K562 (cell line): ENCODE measurements around the gene DLG3. TPM values are rescaled to one million over a fixed set of nuclear protein-coding genes. Genes with fewer than 3 reads are reported as not detected.

ENCODE experiments used
- CHD4 ChIP-seq: fragments of 200-600 bp; sonication (generic); IDR thresholded peaks from 3 replicates; pipeline ENCODE4 v1.6.1; 2012; ENCODE audit warnings: low read depth, mild to moderate bottlenecking, mixed read lengths, low read length, inconsistent platforms; ENCODE audit not compliant: insufficient read depth, insufficient replicate concordance, poor library complexity, severe bottlenecking
- EP400 ChIP-seq: fragments of 450-650 bp; IDR thresholded peaks from 2 replicates; pipeline ENCODE4 v1.6.1; 2017; ENCODE audit warnings: antibody characterized with exemption, mild to moderate bottlenecking, moderate library complexity
- GTF2A2 ChIP-seq: IDR thresholded peaks from 2 replicates; pipeline ENCODE4 v1.6.1; 2016; ENCODE audit warnings: mild to moderate bottlenecking, missing genetic modification characterization, missing compliant biosample characterization
- HBP1 ChIP-seq: fragments of 450-650 bp; formaldehyde crosslinking; IDR thresholded peaks from 2 replicates; pipeline ENCODE4 v1.4.0; 2022; ENCODE audit warnings: missing genetic modification characterization
- HDAC2 ChIP-seq: fragments of 450-650 bp; IDR thresholded peaks from 2 replicates; pipeline ENCODE4 v1.6.1; 2016; ENCODE audit warnings: mild to moderate bottlenecking
- KDM1A ChIP-seq, 2 experiments: fragments of 450-650 bp; IDR thresholded peaks; 2 replicates each; pipeline ENCODE4 v1.6.1; 2016; ENCODE audit warnings: mild to moderate bottlenecking in 2 of 2
- MBD2 ChIP-seq: sonication (generic); IDR thresholded peaks from 2 replicates; pipeline ENCODE4 v1.6.1; 2016; ENCODE audit warnings: low read depth, borderline replicate concordance
- MLX ChIP-seq, 2 experiments: fragments of 450-650 bp in 1 of 2; sonication (generic) in 1 of 2; formaldehyde crosslinking; conservative IDR thresholded peaks; 2 replicates each; pipeline versions ENCODE4 v1.4.0 to v1.8.1; 2020 to 2022; ENCODE audit warnings: mild to moderate bottlenecking in 1 of 2, missing genetic modification reagents in 1 of 2
- NCOA6 ChIP-seq: fragments of 450-650 bp; IDR thresholded peaks from 2 replicates; pipeline ENCODE4 v1.6.1; 2017; ENCODE audit warnings: mild to moderate bottlenecking
- RBM17 ChIP-seq: fragments of 200-400 bp; formaldehyde crosslinking; IDR thresholded peaks from 2 replicates; pipeline ENCODE4 v1.6.1; 2017; ENCODE audit warnings: low read depth, mild to moderate bottlenecking, low read length, borderline replicate concordance
- SFPQ ChIP-seq: fragments of 200-400 bp; formaldehyde crosslinking; IDR thresholded peaks from 2 replicates; pipeline ENCODE4 v1.6.1; 2017; ENCODE audit warnings: mild to moderate bottlenecking, low read depth, low read length, moderate library complexity
- SIN3B ChIP-seq: fragments of 450-650 bp; IDR thresholded peaks from 2 replicates; pipeline ENCODE4 v1.6.1; 2017; ENCODE audit warnings: low read depth, mild to moderate bottlenecking, moderate library complexity
- SMARCE1 ChIP-seq: fragments of 450-650 bp; IDR thresholded peaks from 2 replicates; pipeline ENCODE4 v1.7.1; 2016; ENCODE audit warnings: mild to moderate bottlenecking
- TCF7 ChIP-seq: sonication (generic); IDR thresholded peaks from 2 replicates; pipeline ENCODE4 v1.6.1; 2016; ENCODE audit warnings: antibody characterized with exemption, borderline replicate concordance
- TCF7L2 ChIP-seq: fragments of 150-350 bp; IDR thresholded peaks from 2 replicates; pipeline ENCODE4 v1.6.1; 2016; ENCODE audit warnings: low read depth, mild to moderate bottlenecking, low read length, moderate library complexity
- ZC3H8 ChIP-seq: fragments of 450-650 bp; IDR thresholded peaks from 2 replicates; pipeline ENCODE4 v1.6.1; 2017
- ZFPM2 ChIP-seq: fragments of 250-450 bp; sonication (Bioruptor Pico); IDR thresholded peaks from 2 replicates; pipeline ENCODE4 v1.5.1; 2022; ENCODE audit warnings: mild to moderate bottlenecking
- ZNF165 ChIP-seq: fragments of 250-450 bp; sonication (Bioruptor Pico); IDR thresholded peaks from 2 replicates; pipeline ENCODE4 v1.4.0; 2020; ENCODE audit warnings: borderline replicate concordance
- ZNF239 ChIP-seq: fragments of 250-450 bp; sonication (Bioruptor Pico); IDR thresholded peaks from 2 replicates; pipeline ENCODE4 v1.4.0; 2020; ENCODE audit warnings: mild to moderate bottlenecking
- ZNF398 ChIP-seq: fragments of 250-450 bp; sonication (Bioruptor Pico); IDR thresholded peaks from 2 replicates; pipeline ENCODE4 v1.8.0; 2021; ENCODE audit warnings: moderate library complexity, mild to moderate bottlenecking, inconsistent platforms
- ZNF41 ChIP-seq: fragments of 250-450 bp; sonication (Bioruptor Pico); conservative IDR thresholded peaks from 2 replicates; pipeline ENCODE4 v1.4.0; 2020; ENCODE audit warnings: mild to moderate bottlenecking
- ZNF639 ChIP-seq, 2 experiments: fragments of 200-800 bp in 1 of 2; sonication (Bioruptor generic) in 1 of 2; sonication (generic) in 1 of 2; formaldehyde crosslinking in 1 of 2; IDR thresholded peaks in 1 of 2; conservative IDR thresholded peaks in 1 of 2; 2 replicates each; pipeline versions ENCODE4 v1.5.0 to v1.6.1; 2016 to 2020; ENCODE audit warnings: missing compliant biosample characterization in 1 of 2, missing genetic modification characterization in 1 of 2, missing genetic modification reagents in 1 of 2
- ZNF77 ChIP-seq: fragments of 250-450 bp; sonication (Bioruptor Pico); IDR thresholded peaks from 2 replicates; pipeline ENCODE4 v1.5.0; 2020
- polyA plus RNA-seq, 8 experiments: library from polyadenylated mRNA; depleted of rRNA in 4 of 8; stranded (reverse) in 5 of 8; unstranded in 3 of 8; fragments of >200 nt; fragmentation: Nextera tagmentation in 2 of 8; fragmentation: Illumina TruSeq in 1 of 8; extraction: Ambion mirVana in 2 of 8; extraction: Trizol in 1 of 8; gene quantifications; 2 replicates each; pipeline versions ENCODE4 v1.2.1 to v1.2.3, GENCODE V29; 2011 to 2014; ENCODE audit warnings: inconsistent platforms in 1 of 8, missing spikeins in 1 of 8
- total RNA-seq, 7 experiments: library from RNA; depleted of rRNA in 6 of 7; stranded (reverse); fragments of >200 nt in 6 of 7; fragmentation: Illumina TruSeq in 2 of 7; extraction: Trizol in 2 of 7; gene quantifications; 2 replicates each; pipeline versions ENCODE4 v1.2.1 to v1.2.3, GENCODE V29; 2011 to 2021; ENCODE audit warnings: low replicate concordance in 1 of 7

The DLG3 gene
- total and polyA plus RNA-seq, 9 of the 15 experiments (the other 6 are each of a cell fraction or from before 2014, with no cell fraction given): 3.1 to 15.7 (median 8.8) TPM

- no peak for TF ChIP-seq HBP1 (CRISPR knock-in tag)
- TF ChIP-seq HDAC2: no peak; the same call in 1 of the 2 replicates
- no peak for TF ChIP-seq ZC3H8
- no peak for TF ChIP-seq ZNF77 (CRISPR knock-in tag)
- no peak for TF ChIP-seq NCOA6
- TF ChIP-seq MBD2: no peak
- no peak for TF ChIP-seq ZNF398
- no peak for TF ChIP-seq ZNF639 (CRISPR knock-in tag; conservative IDR thresholded peaks at IDR 0.05 in 1 of 2, IDR thresholded peaks at IDR 0.05 in 1 of 2)
- peak in 1 of 2 experiments; percentile 4; a peak in 2 of 4 replicates for TF ChIP-seq KDM1A (IDR thresholded peaks at IDR 0.05)
- TF ChIP-seq CHD4: no peak
- no peak for TF ChIP-seq TCF7L2
- no peak for TF ChIP-seq SFPQ
- no peak for TF ChIP-seq GTF2A2 (tag)
- TF ChIP-seq TCF7: no peak
- no peak for TF ChIP-seq ZNF239 (CRISPR knock-in tag)
- TF ChIP-seq SMARCE1: peak; percentile 90
- TF ChIP-seq ZFPM2 (CRISPR knock-in tag): no peak
- no peak for TF ChIP-seq SIN3B
- TF ChIP-seq EP400: peak; percentile 77
- no peak for TF ChIP-seq ZNF41 (CRISPR knock-in tag)
- no peak for TF ChIP-seq RBM17
- TF ChIP-seq MLX (CRISPR knock-in tag; conservative IDR thresholded peaks at IDR 0.05): no peak
- no peak for TF ChIP-seq ZNF165 (CRISPR knock-in tag)
Measured at GRCh38 chrX:70433848-70434351, 10.7 kb upstream of the DLG3 start (continued).
